Activated T-cell treated with anti-CD3 and anti-CD28 coated beads for 4 hours (primary cell): ENCODE measurements around the gene MEF2A.

Source experiments
- DNase-seq: peaks from one replicate; pipeline ENCODE4 v3.0.0-alpha.2; 2020

The MEF2A gene

DNA sequence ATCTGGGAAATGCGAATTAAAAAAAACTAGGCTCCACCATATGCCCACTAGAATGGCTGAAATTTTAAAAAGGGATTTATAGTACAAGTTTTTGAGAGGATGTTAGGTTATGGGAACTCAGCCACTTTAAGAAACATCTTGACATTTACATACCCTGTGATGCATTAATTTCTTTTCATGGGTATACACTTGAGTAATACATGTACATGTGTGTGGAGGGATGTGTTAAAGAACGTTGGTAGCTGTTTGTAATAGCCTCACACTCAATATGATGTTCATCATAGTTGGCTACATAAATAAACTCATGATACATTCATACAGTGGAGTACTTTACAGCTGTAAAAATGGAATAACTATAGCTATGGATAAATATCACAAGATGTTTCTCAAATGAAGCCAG, 40.9 kb downstream of the MEF2A start:
- no peak for DNase-seq

DNA sequence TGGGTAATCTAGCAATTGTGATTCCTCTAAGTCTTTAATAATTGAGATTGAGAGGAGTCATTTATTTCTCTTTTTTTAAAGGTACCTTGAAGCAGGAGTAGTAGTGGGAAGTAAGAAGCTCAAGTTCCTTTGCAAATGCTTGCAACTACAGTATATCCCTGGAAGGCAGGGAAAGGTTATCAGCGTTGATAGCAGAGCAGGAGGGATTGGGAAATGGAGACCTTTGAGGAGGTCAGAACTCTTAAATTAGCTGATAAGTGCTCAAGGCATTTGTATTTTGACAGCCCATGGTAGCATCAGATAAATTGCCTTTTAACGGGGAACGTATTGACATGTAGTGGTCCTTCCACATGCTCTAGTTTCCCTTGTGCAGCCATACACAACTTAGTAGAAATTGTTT, 47.7 kb downstream of the MEF2A start:
- DNase-seq = no peak

- no peak for DNase-seq
Measured at GRCh38 chr15:99613887-99614647, 48.3 kb downstream of the MEF2A start.

DNA sequence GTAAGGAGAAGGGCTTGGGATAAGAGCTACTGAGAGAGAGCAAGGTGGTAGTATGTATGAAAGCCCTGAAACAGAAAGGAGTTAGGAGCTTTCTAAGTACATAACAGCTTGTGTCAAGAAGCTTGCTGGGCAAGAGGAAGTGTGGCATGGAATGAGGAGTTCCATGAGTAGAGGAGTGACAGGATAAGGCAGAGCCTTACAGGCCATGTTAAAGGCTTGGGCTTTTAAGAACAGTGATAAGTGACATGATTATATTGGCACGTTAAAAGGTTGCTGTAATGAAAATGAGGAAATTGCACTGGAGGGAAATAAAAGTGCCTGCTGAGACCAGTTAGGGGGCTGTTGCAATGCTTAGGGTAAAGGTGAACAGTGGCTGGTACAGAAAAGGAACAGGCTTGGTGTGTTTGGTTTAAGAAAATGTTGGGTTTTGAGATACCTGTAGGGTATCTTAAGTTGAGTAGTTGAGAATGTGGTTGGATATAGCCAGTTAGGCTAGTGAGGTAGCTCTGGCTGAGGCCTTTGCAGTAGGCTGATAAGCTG, 49.0 kb downstream of the MEF2A start:
- DNase-seq = no peak

DNA sequence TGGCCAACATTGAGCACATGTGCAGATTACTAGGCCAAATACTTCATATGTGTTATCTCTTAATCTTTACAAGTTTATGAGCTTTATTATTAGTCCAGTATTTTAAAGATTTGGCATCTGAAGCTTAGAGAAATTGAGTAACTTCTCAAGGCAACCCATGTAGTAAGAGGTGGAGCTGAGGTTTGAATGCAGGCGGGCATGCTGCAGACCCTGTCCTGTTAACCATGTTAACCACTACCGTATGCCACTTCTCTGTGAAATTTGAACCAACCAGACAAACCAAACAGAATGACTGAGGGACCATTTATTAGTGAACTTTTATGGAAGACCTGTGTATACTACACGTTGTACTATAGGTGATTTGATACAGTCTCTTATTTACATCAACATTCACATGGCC, 49.7 kb downstream of the MEF2A start:
- no peak for DNase-seq

- no peak for DNase-seq
Measured at GRCh38 chr15:99616129-99616528, 50.3 kb downstream of the MEF2A start.

GRCh38 chr15:99616773-99617342, 51.1 kb downstream of the MEF2A start:
- DNase-seq = no peak

- DNase-seq = no peak
Measured at GRCh38 chr15:99618941-99619411, 53.2 kb downstream of the MEF2A start.

- no peak for DNase-seq
Measured at GRCh38 chr15:99619712-99620111, 53.9 kb downstream of the MEF2A start.

GRCh38 chr15:99620178-99620577, 54.4 kb downstream of the MEF2A start:
- no peak for DNase-seq

GRCh38 chr15:99621767-99622166, 56.0 kb downstream of the MEF2A start:
- DNase-seq = no peak

DNA sequence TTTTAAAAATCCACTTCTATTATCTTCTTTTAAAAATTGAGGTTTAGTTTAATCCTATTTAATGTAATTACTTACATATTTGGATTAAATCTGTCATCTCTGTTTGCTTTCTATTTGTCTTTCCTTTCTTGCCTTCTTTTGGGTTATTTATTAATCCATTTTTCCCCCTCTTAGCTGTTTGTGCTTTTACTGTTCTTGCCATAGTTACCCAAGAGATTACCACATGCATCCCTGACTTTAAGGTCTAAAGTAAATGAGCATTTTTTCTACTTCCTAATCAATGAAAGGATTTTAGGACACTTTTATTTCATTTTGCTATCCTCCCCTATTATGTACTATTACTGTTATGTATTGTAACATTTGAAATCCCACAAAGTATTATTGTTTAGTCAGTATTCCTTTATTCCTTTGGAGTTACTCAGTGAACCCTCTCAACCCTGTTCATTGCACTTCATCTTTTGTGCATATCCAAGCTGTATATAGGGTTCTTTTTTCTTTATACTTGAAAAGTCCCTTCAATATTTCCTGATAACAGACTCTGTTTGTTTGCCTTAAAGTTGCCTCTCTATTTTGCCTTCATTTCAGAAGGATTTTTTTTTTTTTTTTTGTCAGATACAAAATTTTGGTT, 62.7 kb downstream of the MEF2A start:
- DNase-seq = no peak

DNA sequence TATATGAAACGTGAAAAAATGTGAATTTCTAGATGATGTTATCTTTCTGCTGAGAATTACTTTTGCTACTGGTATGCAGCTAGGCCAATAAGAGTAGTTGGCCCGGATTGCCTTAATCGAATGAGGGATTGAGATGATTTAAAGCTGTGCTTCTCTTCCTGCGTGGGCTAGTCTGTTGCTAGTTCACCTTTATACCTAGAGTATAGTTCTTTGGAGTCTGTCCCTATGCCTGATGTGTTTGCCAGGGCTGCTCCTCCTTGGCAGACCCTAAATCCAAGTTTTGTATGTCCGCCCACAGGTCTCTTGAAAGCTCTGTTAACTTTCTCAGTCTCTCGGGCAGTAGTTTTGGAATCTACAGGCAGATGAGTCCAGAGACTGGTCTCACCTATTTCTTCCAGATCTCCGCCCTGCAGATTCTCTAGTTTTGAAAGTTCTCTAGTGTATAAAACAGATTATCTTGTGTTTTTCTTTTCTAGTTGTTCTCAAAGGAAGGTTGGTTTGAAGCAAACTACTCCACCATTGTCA, 64.9 kb downstream of the MEF2A start:
- no peak for DNase-seq

- DNase-seq = no peak
Measured at GRCh38 chr15:99631255-99631654, 65.5 kb downstream of the MEF2A start.

- no peak for DNase-seq
Measured at GRCh38 chr15:99632521-99632920, 66.7 kb downstream of the MEF2A start.

GRCh38 chr15:99633655-99634054, 67.9 kb downstream of the MEF2A start:
- no peak for DNase-seq

DNA sequence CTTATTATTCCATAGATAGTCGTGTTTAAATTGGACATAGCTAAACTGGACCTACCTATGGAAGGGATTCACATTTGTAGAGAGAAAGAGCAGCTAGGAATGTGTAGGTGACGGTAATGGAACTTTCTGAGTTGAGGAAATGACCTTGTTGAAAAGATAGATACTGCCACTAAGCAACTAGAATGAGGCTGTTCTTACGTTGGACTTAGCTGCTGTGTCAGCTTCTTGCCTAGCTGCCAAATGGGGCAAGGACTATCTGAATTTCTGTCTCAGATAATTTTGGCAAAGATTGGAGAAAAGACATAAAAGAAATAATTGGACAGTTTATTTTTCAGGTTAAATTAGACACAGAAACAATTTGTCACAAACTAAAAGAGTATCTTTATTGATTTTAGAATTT, 68.8 kb downstream of the MEF2A start:
- no peak for DNase-seq

- DNase-seq = no peak
Measured at GRCh38 chr15:99635145-99635544, 69.4 kb downstream of the MEF2A start.

- DNase-seq = no peak
Measured at GRCh38 chr15:99635794-99636193, 70.0 kb downstream of the MEF2A start.

- no peak for DNase-seq
Measured at GRCh38 chr15:99644913-99645542, 79.2 kb downstream of the MEF2A start.

- DNase-seq = no peak
Measured at GRCh38 chr15:99645543-99645935, 79.8 kb downstream of the MEF2A start.

GRCh38 chr15:99645951-99646350, 80.2 kb downstream of the MEF2A start:
- no peak for DNase-seq
